Endothelial cell of umbilical vein (primary cell): ENCODE measurements around the gene SORCS2. TPM values are rescaled to one million over a fixed set of nuclear protein-coding genes. Genes with fewer than 3 reads are reported as not detected.

Experiments
- BruUV-seq: library from RNA; stranded (reverse); fragments of 400-500 nt; replicated peaks from 2 replicates; lab custom pipeline; 2021; lab: Mats Ljungman, UMichigan
- CTCF ChIA-PET: fragments of 300-600, 350-600 bp; sonication (Branson Sonifier 250); formaldehyde crosslinking; loops from one replicate; lab custom pipeline; 2021; ENCODE audit warnings: antibody characterized with exemption, inconsistent platforms; lab: Charles Lee
- POLR2A ChIA-PET: fragments of 300-600, 350-600 bp; sonication (Branson Sonifier 250); formaldehyde crosslinking; loops from one replicate; lab custom pipeline; 2021; ENCODE audit warnings: antibody characterized with exemption, inconsistent platforms; lab: Charles Lee
- DNase-seq: peaks from one replicate; pipeline ENCODE4 v3.0.0-alpha.2; 2011; ENCODE audit warnings: low read depth, low spot score
- FAIRE-seq: peaks from 2 replicates; lab custom pipeline; 2011; peaks lifted over from hg19 to GRCh38; lab: Jason Lieb, UNC
- H2AFZ ChIP-seq: 2 replicates; pipeline ENCODE4 v1.6.0; 2012; ENCODE audit warnings: low read depth, low read length, control low read depth, inconsistent platforms
- H3K27ac ChIP-seq: 2 replicates; pipeline ENCODE4 v1.5.1; 2011; ENCODE audit warnings: low read depth, mild to moderate bottlenecking, control low read depth, low read length, moderate library complexity; ENCODE audit not compliant: insufficient read depth
- H3K27me3 ChIP-seq, 2 experiments: 2 replicates each; pipeline versions ENCODE4 v1.6.0 to v1.6.1; 2011; ENCODE audit warnings: low read length in 2 of 2, mixed read lengths in 1 of 2; ENCODE audit not compliant: control insufficient read depth in 2 of 2, insufficient read depth in 2 of 2
- H3K36me3 ChIP-seq, 2 experiments: 2 replicates in 1 of 2; 3 replicates in 1 of 2; pipeline ENCODE4 v1.5.1; 2011; ENCODE audit warnings: low read length in 2 of 2, mild to moderate bottlenecking in 1 of 2, moderate library complexity in 1 of 2; ENCODE audit not compliant: control insufficient read depth in 2 of 2, insufficient read depth in 2 of 2; ENCODE audit errors: extremely low read depth in 1 of 2
- H3K4me1 ChIP-seq: 3 replicates; pipeline ENCODE4 v1.5.1; 2011; ENCODE audit warnings: mild to moderate bottlenecking, low read length; ENCODE audit not compliant: control insufficient read depth, insufficient read depth; ENCODE audit errors: extremely low read depth
- H3K4me2 ChIP-seq: 2 replicates; pipeline ENCODE4 v1.6.1; 2011; ENCODE audit warnings: low read length, control low read depth, mixed read lengths; ENCODE audit not compliant: insufficient read depth
- H3K4me3 ChIP-seq, 3 experiments: fragments of 200-600 bp in 1 of 3; sonication (generic), shearing (Covaris generic) in 1 of 3; replicated peaks in 1 of 3; 2 replicates each; pipeline ENCODE4 v1.5.1; 2011 to 2016; ENCODE audit warnings: control low read depth in 3 of 3, low read length in 3 of 3, mild to moderate bottlenecking in 2 of 3, inconsistent platforms in 1 of 3, low read depth in 1 of 3, moderate library complexity in 1 of 3; ENCODE audit not compliant: insufficient read depth in 1 of 3
- H3K79me2 ChIP-seq: 2 replicates; pipeline ENCODE4 v1.6.0; 2012; ENCODE audit warnings: low read length, inconsistent platforms; ENCODE audit not compliant: control insufficient read depth, insufficient read depth
- H3K9ac ChIP-seq: replicated peaks from 2 replicates; pipeline ENCODE3; 2011; ENCODE audit warnings: low read length, control low read depth; ENCODE audit not compliant: insufficient read depth; ENCODE audit errors: extremely low read depth
- H3K9me1 ChIP-seq: replicated peaks from 3 replicates; pipeline ENCODE4 v1.6.0; 2011; ENCODE audit warnings: mild to moderate bottlenecking, low read length; ENCODE audit not compliant: control insufficient read depth, insufficient read depth; ENCODE audit errors: extremely low read depth
- H3K9me3 ChIP-seq: replicated peaks from 2 replicates; pipeline ENCODE4 v1.5.1; 2012; ENCODE audit warnings: low read length, inconsistent platforms; ENCODE audit not compliant: control insufficient read depth, insufficient read depth
- H4K20me1 ChIP-seq: replicated peaks from 2 replicates; pipeline ENCODE3; 2011; ENCODE audit warnings: mild to moderate bottlenecking, low read length; ENCODE audit not compliant: control insufficient read depth, insufficient read depth; ENCODE audit errors: extremely low read depth
- EZH2 ChIP-seq: IDR thresholded peaks from 2 replicates; pipeline ENCODE4 v1.6.1; 2012; ENCODE audit warnings: borderline replicate concordance, low read depth, mild to moderate bottlenecking, moderate library complexity, low read length, inconsistent platforms; ENCODE audit not compliant: severe bottlenecking
- FOS ChIP-seq: IDR thresholded peaks from 2 replicates; pipeline ENCODE4 v1.6.1; 2011; ENCODE audit warnings: mild to moderate bottlenecking, low read length, moderate library complexity, borderline replicate concordance; ENCODE audit not compliant: insufficient read depth
- GATA2 ChIP-seq: IDR thresholded peaks from 2 replicates; pipeline ENCODE4 v1.7.0; 2011; ENCODE audit warnings: low read depth, mild to moderate bottlenecking, moderate library complexity, mixed read lengths, low read length; ENCODE audit not compliant: insufficient read length, insufficient read depth
- JUN ChIP-seq: IDR thresholded peaks from 2 replicates; pipeline ENCODE4 v1.6.1; 2011; ENCODE audit warnings: borderline replicate concordance, low read depth; ENCODE audit not compliant: insufficient read length, insufficient read depth
- MYC ChIP-seq: IDR thresholded peaks from one replicate; pipeline ENCODE4 v1.6.1; 2011; ENCODE audit warnings: mild to moderate bottlenecking, low read depth, low read length
- POLR2A ChIP-seq: IDR thresholded peaks from 2 replicates; pipeline ENCODE4 v1.6.1; 2012; ENCODE audit warnings: low read depth, mild to moderate bottlenecking, control low read depth, low read length
- POLR2AphosphoS5 ChIP-seq: IDR thresholded peaks from 2 replicates; pipeline ENCODE4 v1.6.1; 2012; ENCODE audit warnings: low read depth, mild to moderate bottlenecking, control low read depth, low read length, moderate library complexity; ENCODE audit not compliant: insufficient read depth
- dilution Hi-C: fragments of 300-500 bp; cut with MboI; formaldehyde crosslinking; loops from one replicate; pipeline ENCODE4 v1.15.0; 2019; ENCODE audit warnings: low sequenced_read_pairs; ENCODE audit not compliant: extremely low pct_ligation_motif_present
- intact Hi-C: fragments of 100-400 bp; cut with micrococcal nuclease; formaldehyde crosslinking; loops from one replicate; pipeline ENCODE4 v1.10.0; 2022
- polyA plus RNA-seq, 4 experiments: library from polyadenylated mRNA; depleted of rRNA in 3 of 4; stranded (reverse) in 3 of 4; unstranded in 1 of 4; fragments of >200 nt; gene quantifications; 2 replicates each; pipeline versions ENCODE4 v1.2.1 to v1.2.3, GENCODE V29; 2011 to 2012; ENCODE audit warnings: missing spikeins in 1 of 4
- total RNA-seq: library from RNA; stranded (reverse); gene quantifications from 2 replicates; pipeline ENCODE4 v1.2.3, GENCODE V29; 2021
- TF ChIP-seq, protein P1 (sequence below), 2 donors: IDR thresholded peaks; 1 replicate in 1 of 2; 2 replicates in 1 of 2; pipeline ENCODE4 v1.5.1; 2011; ENCODE audit warnings: low read length in 2 of 2, mild to moderate bottlenecking in 2 of 2, moderate library complexity in 2 of 2, control low read depth in 1 of 2, inconsistent platforms in 1 of 2, low read depth in 1 of 2; ENCODE audit not compliant: insufficient read depth in 1 of 2; ENCODE audit errors: extremely low read depth in 1 of 2
- TF ChIP-seq, protein P2 (sequence below): IDR thresholded peaks from 2 replicates; pipeline ENCODE4 v1.6.1; 2011; ENCODE audit not compliant: insufficient read depth, insufficient read length

SORCS2 gene
- total and polyA plus RNA-seq, 2 donors (not counting 3 experiments of a cell fraction or from before 2014, with no cell fraction given), result not detected

DNA sequence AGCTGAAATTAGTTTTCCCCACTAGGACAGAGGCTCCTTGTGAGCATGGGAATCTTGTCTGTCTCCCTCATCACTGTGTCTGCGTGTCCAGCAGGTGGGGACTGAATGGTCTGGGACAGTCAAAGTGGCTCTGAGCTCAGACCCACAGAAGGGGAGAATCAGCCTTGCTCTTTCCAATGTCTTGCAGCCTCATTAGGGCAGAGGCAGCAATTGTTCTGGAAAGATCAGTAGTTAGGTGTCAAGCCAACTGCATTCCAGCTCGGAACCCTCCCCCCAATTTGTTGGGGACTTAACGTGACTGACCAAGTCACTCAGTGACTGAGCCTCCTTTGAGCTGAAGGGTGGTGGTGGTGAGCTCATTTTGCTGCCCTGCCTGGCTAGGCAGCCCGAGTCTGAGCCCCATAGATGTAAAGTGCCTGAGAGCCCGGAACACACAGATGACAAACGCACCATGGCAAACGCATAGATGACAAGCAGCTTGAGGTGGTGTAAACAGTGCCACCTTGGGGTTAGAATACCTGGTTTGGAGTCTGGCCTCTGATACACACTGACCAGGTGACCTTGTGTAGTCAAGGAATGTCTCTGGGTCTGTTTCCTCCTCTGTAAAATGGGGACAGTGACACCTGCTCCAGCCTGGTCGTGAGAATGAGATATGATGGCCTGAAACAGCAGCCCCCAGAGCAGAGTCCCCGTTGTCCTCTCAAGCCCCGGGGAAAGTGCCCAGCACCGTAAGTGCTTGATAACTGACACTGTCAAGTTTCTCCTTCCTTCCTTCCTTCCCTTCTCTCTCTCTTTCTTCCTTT lies 2.7 kb upstream of the SORCS2 start:
- no peak overlapping the region for H3K27ac ChIP-seq
- no peaks in the 10 kb centered on the region for H4K20me1 ChIP-seq
- no peaks in the 10 kb centered on the region for H3K79me2 ChIP-seq
- H3K9ac ChIP-seq, result no peak overlapping the region
- no peaks in the 10 kb centered on the region for H3K9me1 ChIP-seq
- H3K4me2 ChIP-seq, result no peak overlapping the region
- POLR2A ChIA-PET, result no interaction called here
- DNase-seq, result no peak
- intact Hi-C loops, result loop anchor here (5.0 kb wide), 1 partner anchor 613 kb away; no protein-coding TSS in a partner anchor
- no peak overlapping the region for H2AFZ ChIP-seq
- dilution Hi-C loops, result no loop called here
- no peak overlapping the region for H3K4me3 ChIP-seq
- H3K9me3 ChIP-seq, result no peaks in the 10 kb centered on the region
- CTCF ChIA-PET, result interaction anchor here (0.8 to 1.7 kb wide), 5 partner anchors 13 to 530 kb away, joined by 3 to 7 read pairs (median 3); no protein-coding TSS in a partner anchor
- H3K36me3 ChIP-seq, result no peaks in the 10 kb centered on the region
- no peaks in the 10 kb centered on the region for H3K4me1 ChIP-seq
- BruUV-seq, result no TSS peak
- no peak for TF ChIP-seq GATA2
- TF ChIP-seq, protein P1, sequence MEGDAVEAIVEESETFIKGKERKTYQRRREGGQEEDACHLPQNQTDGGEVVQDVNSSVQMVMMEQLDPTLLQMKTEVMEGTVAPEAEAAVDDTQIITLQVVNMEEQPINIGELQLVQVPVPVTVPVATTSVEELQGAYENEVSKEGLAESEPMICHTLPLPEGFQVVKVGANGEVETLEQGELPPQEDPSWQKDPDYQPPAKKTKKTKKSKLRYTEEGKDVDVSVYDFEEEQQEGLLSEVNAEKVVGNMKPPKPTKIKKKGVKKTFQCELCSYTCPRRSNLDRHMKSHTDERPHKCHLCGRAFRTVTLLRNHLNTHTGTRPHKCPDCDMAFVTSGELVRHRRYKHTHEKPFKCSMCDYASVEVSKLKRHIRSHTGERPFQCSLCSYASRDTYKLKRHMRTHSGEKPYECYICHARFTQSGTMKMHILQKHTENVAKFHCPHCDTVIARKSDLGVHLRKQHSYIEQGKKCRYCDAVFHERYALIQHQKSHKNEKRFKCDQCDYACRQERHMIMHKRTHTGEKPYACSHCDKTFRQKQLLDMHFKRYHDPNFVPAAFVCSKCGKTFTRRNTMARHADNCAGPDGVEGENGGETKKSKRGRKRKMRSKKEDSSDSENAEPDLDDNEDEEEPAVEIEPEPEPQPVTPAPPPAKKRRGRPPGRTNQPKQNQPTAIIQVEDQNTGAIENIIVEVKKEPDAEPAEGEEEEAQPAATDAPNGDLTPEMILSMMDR (IDR thresholded peaks at IDR 0.05; ENCODE audit: extremely low read depth in 1 of 2, insufficient read depth in 1 of 2, low read depth in 1 of 2, low read length in 2 of 2), result no peak
- no peak for TF ChIP-seq JUN
- TF ChIP-seq FOS, result no peak
- TF ChIP-seq EZH2, result no peak
- no peak for TF ChIP-seq MYC
- TF ChIP-seq, protein P2, sequence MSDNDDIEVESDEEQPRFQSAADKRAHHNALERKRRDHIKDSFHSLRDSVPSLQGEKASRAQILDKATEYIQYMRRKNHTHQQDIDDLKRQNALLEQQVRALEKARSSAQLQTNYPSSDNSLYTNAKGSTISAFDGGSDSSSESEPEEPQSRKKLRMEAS, result no peak
- TF ChIP-seq POLR2A, result no peak
- TF ChIP-seq POLR2AphosphoS5, result no peak
- H3K27me3 ChIP-seq, result peaks cover 24 to 28% of the 10 kb centered on the region in 2 experiments
- FAIRE-seq, result no peak
